GM12892 (cell line): Measurements from ENCODE around the gene MCC.
"Not testable (repeated sequence)": the region's sequence is repeated elsewhere in the genome, so short reads cannot be mapped to it uniquely, and the experiment has no call there.

Experiments used
- DNase-seq: peaks from one replicate; pipeline ENCODE4 v3.0.0; 2011; ENCODE audit not compliant: insufficient read length
- FAIRE-seq: peaks from 2 replicates; lab custom pipeline; 2011; peaks lifted over from hg19 to GRCh38; lab: Jason Lieb, UNC
- POLR2A ChIP-seq: IDR thresholded peaks from 2 replicates; pipeline ENCODE4 v1.6.1; 2011; ENCODE audit warnings: low read depth, low read length, control low read depth
- POLR2AphosphoS5 ChIP-seq: IDR thresholded peaks from 2 replicates; pipeline ENCODE4 v1.6.1; 2011; ENCODE audit warnings: low read depth, low read length, control low read depth
- TAF1 ChIP-seq: IDR thresholded peaks from 2 replicates; pipeline ENCODE4 v1.6.1; 2011; ENCODE audit warnings: low read depth, mild to moderate bottlenecking, control low read depth, low read length, borderline replicate concordance

MCC gene

DNA sequence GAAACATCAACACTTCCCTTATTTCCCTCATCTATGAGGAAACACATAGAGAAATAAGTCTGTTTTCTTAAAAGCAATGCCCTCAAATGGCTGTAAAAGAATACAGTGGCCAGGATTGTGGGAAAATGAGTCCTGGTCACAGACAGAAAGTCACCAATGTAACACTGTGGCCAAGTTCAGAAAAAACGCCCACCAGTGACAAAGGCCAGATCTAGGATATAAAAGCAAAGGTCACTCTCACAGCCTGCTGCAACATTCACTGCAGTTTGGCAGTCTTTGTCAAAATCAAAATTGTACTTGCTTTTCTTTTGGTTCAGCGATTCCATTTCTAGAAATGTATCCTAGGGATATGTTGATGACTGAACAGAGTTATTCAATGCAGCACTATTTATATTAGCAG, 84.0 kb downstream of the MCC start:
- DNase-seq (no peak), FAIRE-seq (no peak)
- TF ChIP-seq POLR2A (no peak), POLR2AphosphoS5 (no peak), TAF1 (no peak)

GRCh38 chr5:113397986-113398385, 90.3 kb downstream of the MCC start:
- not testable (repeated sequence) for DNase-seq, FAIRE-seq

- TF ChIP-seq POLR2AphosphoS5 (no peak), POLR2A (no peak), TAF1 (no peak)
- no peak for FAIRE-seq
- no peak for DNase-seq
These were observed 91.2 kb downstream of the MCC start for GRCh38 chr5:113397046-113397445.

DNA sequence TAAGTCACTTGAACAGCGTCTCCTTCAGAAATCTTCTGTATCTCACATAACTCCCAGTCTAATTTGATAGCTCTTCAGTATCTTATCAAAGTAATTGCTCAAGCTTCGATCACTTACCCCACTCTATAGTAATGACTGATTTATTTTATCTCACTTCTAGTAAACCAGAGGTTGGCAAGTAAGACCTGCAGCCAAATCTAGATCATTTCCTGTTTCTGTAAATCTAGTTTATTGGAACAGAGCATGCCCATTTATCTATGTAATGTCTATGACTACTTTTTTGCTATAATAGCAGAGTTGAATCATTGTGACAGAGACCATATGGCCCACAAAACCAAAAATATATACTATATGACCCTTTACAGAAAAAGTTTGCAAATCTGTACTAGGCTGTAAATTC, 93.6 kb downstream of the MCC start:
- FAIRE-seq, result no peak
- no peak for DNase-seq
- no peak for TF ChIP-seq TAF1

GRCh38 chr5:113390224-113390623, 98.0 kb downstream of the MCC start:
- TF ChIP-seq POLR2A (no peak), TAF1 (no peak), POLR2AphosphoS5 (no peak)
- FAIRE-seq (no peak), DNase-seq (no peak)

DNA sequence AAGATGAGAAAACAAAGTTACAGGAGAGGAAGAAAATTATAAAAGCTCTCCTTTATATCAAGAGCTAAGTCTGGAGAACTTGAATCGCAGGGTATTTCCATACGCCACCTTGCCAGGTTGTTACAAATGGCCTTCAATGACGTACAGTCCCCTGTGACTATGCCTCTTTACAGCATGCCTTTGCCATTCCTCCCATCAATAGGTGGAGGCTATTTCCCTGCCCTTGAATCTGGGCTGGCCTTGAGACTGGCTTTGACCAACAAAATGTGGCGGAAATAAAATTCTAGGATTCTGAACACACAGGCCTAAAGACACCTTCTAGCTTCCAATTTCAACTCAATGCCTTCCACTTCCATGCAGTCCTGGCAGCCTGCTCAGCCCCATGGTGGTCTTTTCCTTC, 99.1 kb downstream of the MCC start:
- TF ChIP-seq POLR2AphosphoS5 (no peak), POLR2A (no peak), TAF1 (no peak)
- DNase-seq, result no peak
- FAIRE-seq, result no peak

DNA sequence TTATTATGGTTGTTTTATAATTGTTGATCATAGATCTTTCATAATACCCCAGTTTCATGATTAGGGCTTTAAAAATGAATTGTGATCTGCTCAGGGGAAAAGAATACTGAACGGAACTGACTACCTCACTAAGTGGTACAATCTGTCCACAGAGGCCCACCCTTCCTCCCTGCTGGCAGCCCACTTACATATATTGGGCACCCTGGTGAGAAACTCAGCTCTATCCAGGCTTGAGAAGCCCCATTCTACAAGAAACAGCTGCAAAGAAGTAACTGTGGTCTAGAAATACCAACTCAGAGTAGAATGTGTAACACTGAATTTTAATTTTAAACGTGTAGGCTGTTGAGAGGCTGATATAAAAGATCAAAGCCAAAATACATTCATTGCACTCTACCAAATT, 100.4 kb downstream of the MCC start:
- DNase-seq (no peak), FAIRE-seq (no peak)
- TF ChIP-seq TAF1 (no peak), POLR2A (no peak), POLR2AphosphoS5 (no peak)

DNA sequence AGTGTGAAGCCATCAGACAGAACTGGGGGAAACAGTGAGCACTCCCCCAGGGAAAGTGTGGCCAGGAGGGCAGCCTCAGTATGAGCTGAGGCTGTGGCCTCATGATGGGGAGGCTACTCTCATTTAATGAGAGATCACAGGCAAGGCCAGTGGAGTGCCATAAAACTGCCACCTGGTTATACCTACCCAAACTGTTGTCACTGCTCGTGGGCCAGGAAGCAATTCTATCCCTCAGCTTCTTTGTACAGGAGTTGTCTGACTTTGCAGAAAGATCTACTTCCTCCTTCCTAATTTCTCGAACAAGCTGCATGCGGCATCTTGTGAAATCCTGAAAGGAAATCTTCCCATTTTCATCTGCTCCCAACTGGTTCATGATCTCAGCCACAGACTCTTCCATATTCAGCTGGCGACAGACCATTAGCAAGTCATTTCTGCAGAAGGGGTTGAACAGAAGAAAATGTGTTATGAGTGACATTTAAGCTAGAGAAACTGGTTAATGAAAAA, 103.4 kb downstream of the MCC start:
- TF ChIP-seq TAF1 (no peak), POLR2AphosphoS5 (no peak), POLR2A (no peak)
- FAIRE-seq (no peak), DNase-seq (no peak)

GRCh38 chr5:113382731-113383130, 105.5 kb downstream of the MCC start:
- DNase-seq (no peak), FAIRE-seq (no peak)
- TF ChIP-seq POLR2A (no peak), POLR2AphosphoS5 (no peak), TAF1 (no peak)

DNA sequence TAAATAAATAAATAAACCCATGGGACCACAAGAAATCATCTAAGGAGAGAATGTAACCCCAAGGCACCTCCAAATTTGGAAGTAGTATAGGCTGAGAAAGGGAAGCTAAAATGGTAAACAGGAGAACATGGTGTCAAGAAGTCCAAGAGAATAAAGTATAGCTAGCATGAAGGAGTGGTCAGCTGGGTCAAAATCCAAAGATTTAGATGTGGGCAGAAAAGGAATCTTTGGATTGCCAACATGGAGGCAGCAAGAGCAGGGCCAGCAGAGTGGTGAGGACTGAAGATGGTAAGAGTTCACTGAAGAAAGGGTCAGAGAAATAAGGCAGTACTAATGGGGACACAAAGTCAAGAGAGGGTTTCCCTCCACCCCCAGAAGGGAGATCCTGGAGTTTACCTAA, 106.5 kb downstream of the MCC start:
- DNase-seq (no peak), FAIRE-seq (no peak)
- TF ChIP-seq POLR2A (no peak), TAF1 (no peak), POLR2AphosphoS5 (no peak)

- no peak for DNase-seq
- no peak for FAIRE-seq
- TF ChIP-seq TAF1, result no peak
- no peak for TF ChIP-seq POLR2AphosphoS5
- TF ChIP-seq POLR2A, result no peak
These were observed 107.4 kb downstream of the MCC start for GRCh38 chr5:113380807-113381326.

DNA sequence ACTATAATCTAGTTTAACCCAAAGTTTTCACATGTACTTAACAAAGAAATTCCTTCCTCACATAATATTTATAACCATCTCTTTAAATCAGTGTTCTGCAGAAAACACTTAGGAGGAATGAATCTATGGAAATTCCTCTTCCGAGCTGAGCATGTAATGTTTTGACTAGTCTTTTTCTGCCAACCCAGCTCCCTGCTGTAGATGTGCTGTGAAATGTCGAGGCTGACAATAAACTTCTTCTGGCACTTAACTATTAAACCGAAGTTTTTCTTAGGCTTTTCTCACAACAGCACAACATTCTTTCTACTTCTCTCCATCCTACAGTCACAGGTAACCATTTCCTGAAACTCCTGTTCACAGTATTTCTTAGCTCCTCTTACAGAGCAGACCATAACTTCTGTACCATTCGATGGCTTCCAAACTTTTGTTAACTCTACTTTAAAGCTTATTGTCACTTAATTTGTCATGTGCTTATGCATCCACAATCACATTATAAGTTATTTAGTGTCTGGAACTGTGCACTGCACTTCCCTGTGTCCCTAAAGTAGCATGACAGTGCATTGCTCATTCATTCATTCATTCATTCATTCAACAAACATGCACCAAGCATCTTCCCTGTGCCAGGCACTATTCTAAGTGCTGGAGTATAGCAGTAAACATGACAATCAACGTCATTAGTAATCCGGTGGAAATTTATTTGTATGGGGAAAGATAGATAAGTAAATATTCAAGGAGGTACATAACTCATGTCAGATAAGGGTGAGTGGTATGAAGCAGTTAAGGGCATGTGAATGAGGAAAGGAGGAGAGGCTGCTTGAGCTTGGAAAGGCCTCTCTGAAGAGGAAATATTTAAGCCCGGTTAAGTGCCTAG, 108.1 kb downstream of the MCC start:
- TF ChIP-seq POLR2AphosphoS5 (no peak), TAF1 (no peak), POLR2A (no peak)
- DNase-seq, result no peak
- no peak for FAIRE-seq

GRCh38 chr5:113378959-113379541, 109.2 kb downstream of the MCC start:
- FAIRE-seq (peak; percentile 93), DNase-seq (peak; percentile 13)
- no peak for TF ChIP-seq POLR2AphosphoS5
- no peak for TF ChIP-seq POLR2A
- no peak for TF ChIP-seq TAF1

- TF ChIP-seq POLR2AphosphoS5 (no peak), POLR2A (no peak), TAF1 (no peak)
- FAIRE-seq (no peak), DNase-seq (no peak)
These were observed 109.7 kb downstream of the MCC start for GRCh38 chr5:113378514-113378913.
